Measurements from ENCODE around the gene RAB33B. TPM values are rescaled to one million over a fixed set of nuclear protein-coding genes. Genes with fewer than 3 reads are reported as not detected.

Gene RAB33B
- total and polyA plus RNA-seq, 2 of the 8 experiments (the other 6 are each of a cell fraction or from before 2014, with no cell fraction given), result 4.2 to 8.7 TPM

- Histone ChIP-seq H3K27me3 (replicated peaks in 1 of 4; ENCODE audit: control insufficient read depth in 3 of 4, extremely low read depth in 1 of 4, insufficient read depth in 3 of 4, low read length in 3 of 4) (no peaks in the 10 kb centered on the region), H4K91ac (replicated peaks; ENCODE audit: insufficient read length, low read length) (no peak overlapping the region), H3K56ac (replicated peaks; ENCODE audit: insufficient read length, low read depth, low read length) (no peak overlapping the region), H2BK12ac (ENCODE audit: low read depth, low read length) (no peak overlapping the region), H2BK20ac (ENCODE audit: low read length) (no peak overlapping the region), H4K20me1 (replicated peaks in 1 of 2; ENCODE audit: control insufficient read depth in 1 of 2, insufficient read depth in 2 of 2, low read length in 2 of 2) (no peaks in the 10 kb centered on the region), H3K27ac (ENCODE audit: low read depth, low read length) (no peak overlapping the region), H3K9me3 (ENCODE audit: insufficient read depth in 2 of 2, low read depth in 1 of 2, low read length in 1 of 2) (no peaks in the 10 kb centered on the region), H3K79me2 (ENCODE audit: control insufficient read depth in 1 of 2, insufficient read depth in 2 of 2, low read length in 2 of 2) (no peaks in the 10 kb centered on the region), H3K18ac (ENCODE audit: extremely low read depth, low read length) (no peak overlapping the region), H3K4me3 (ENCODE audit: extremely low read depth in 1 of 4, insufficient read depth in 2 of 4, low read depth in 3 of 4, low read length in 4 of 4) (no peak overlapping the region), H3K79me1 (ENCODE audit: low read depth, low read length) (no peaks in the 10 kb centered on the region), H3K9ac (replicated peaks in 1 of 4; ENCODE audit: extremely low read depth in 1 of 4, low read depth in 3 of 4, low read length in 3 of 4) (no peak overlapping the region), H3K23ac (ENCODE audit: insufficient read length) (no peak overlapping the region), H3K4me1 (replicated peaks in 1 of 4; ENCODE audit: control insufficient read depth in 3 of 4, insufficient read depth in 4 of 4, low read length in 3 of 4) (no peaks in the 10 kb centered on the region), H3K23me2 (ENCODE audit: low read depth, low read length) (no peaks in the 10 kb centered on the region), H2AK5ac (ENCODE audit: low read depth, low read length) (no peak overlapping the region), H2BK5ac (ENCODE audit: low read depth, low read length) (no peak overlapping the region), H4K8ac (ENCODE audit: extremely low read depth, insufficient read depth, low read length) (no peak overlapping the region), H2AFZ (ENCODE audit: low read length) (no peak overlapping the region), H2BK15ac (ENCODE audit: low read length) (no peak overlapping the region), H3K36me3 (ENCODE audit: control insufficient read depth in 2 of 4, insufficient read depth in 4 of 4, low read length in 3 of 4) (no peaks in the 10 kb centered on the region), H3K14ac (ENCODE audit: insufficient read length) (no peak overlapping the region), H3K4ac (replicated peaks; ENCODE audit: insufficient read length, low read depth, low read length) (no peak overlapping the region), H4K5ac (ENCODE audit: insufficient read length, low read depth, low read length) (no peak overlapping the region), H2BK120ac (replicated peaks; ENCODE audit: low read depth, low read length) (no peak overlapping the region), H3K4me2 (ENCODE audit: insufficient read depth in 1 of 2, low read depth in 2 of 2, low read length in 2 of 2) (no peak overlapping the region)
- ChIA-PET POLR2A (ENCODE audit: partially characterized antibody) (no interaction called here), CTCF (ENCODE audit: partially characterized antibody) (interaction anchor here (0.6 to 2.6 kb wide), 8 partner anchors 16 to 902 kb away, joined by 3 to 7 read pairs (median 4); partner anchors contain the start of gene CLGN)
- DNase-seq (ENCODE audit: low read depth in 1 of 2, low spot score in 2 of 2) (no peak), FAIRE-seq (no peak)
- WGBS, 2 experiments (ENCODE audit: extremely low coverage in 1 of 2, insufficient coverage in 1 of 2, insufficient read length in 1 of 2, insufficient replicate concordance in 2 of 2, low coverage in 1 of 2, low lambda C conversion rate in 2 of 2, missing lambda C conversion rate in 1 of 2), result 75% methylated on average over 1 of the region's 2 CpGs; no CpG with 5 or more reads in 1 of the 2 experiments
- TF ChIP-seq RFX5 (IDR thresholded peaks at IDR 0.05; ENCODE audit: borderline replicate concordance, low read depth, low read length), result no peak
- TF ChIP-seq MAFK (IDR thresholded peaks at IDR 0.05; ENCODE audit: low read depth, low read length), result no peak
- TF ChIP-seq ASH2L (IDR thresholded peaks at IDR 0.05; ENCODE audit: low read length), result no peak
- TF ChIP-seq SIN3A (conservative IDR thresholded peaks at IDR 0.05 in 1 of 2, IDR thresholded peaks at IDR 0.05 in 1 of 2; ENCODE audit: low read depth in 1 of 2, low read length in 2 of 2), result no peak
- no peak for TF ChIP-seq CHD2 (IDR thresholded peaks at IDR 0.05; ENCODE audit: low read length)
- TF ChIP-seq SUZ12 (IDR thresholded peaks at IDR 0.05; ENCODE audit: low read length), result no peak
- no peak for TF ChIP-seq CTBP2 (IDR thresholded peaks at IDR 0.05; ENCODE audit: borderline replicate concordance, insufficient read depth, insufficient read length, low read length)
- TF ChIP-seq SRF (IDR thresholded peaks at IDR 0.05; ENCODE audit: low read depth, low read length), result no peak
- TF ChIP-seq TEAD4 (IDR thresholded peaks at IDR 0.05; ENCODE audit: low read depth, low read length), result no peak
These were observed 71.5 kb downstream of the RAB33B start for GRCh38 chr4:139525414-139525813.
